ENCODE measurements around the gene CBARP. TPM values are rescaled to one million over a fixed set of nuclear protein-coding genes. Genes with fewer than 3 reads are reported as not detected.

CBARP gene
- total RNA-seq, 6 experiments from 2014 or later, result 0.15 to 0.62 (median 0.31) TPM

GRCh38 chr19:1216756-1217155 lies 21.0 kb downstream of the CBARP start:
- TF ChIP-seq POLR2A (IDR thresholded peaks at IDR 0.05), result no peak
- no peak for TF ChIP-seq CTCF (IDR thresholded peaks at IDR 0.05)
- intact Hi-C loops (cut with DNase I), result no loop called here
- no peak overlapping the region for H3K27ac ChIP-seq
- H3K36me3 ChIP-seq, result peaks cover 0 to 15% (median under 1%) of the 10 kb centered on the region in 4 donors
- no peaks in the 10 kb centered on the region for H3K9me3 ChIP-seq
- 84% methylated on average over 5 of the region's 12 CpGs for WGBS (ENCODE audit: insufficient coverage, low coverage, low lambda C conversion rate, missing lambda C conversion rate)
- DNase-seq (no peak), ATAC-seq (no peak)
- H3K4me3 ChIP-seq, result no peak overlapping the region
- no peaks in the 10 kb centered on the region for H3K27me3 ChIP-seq
- H3K4me1 ChIP-seq, result peaks cover 0 to 34% (median 12%) of the 10 kb centered on the region in 4 donors

- intact Hi-C loops (cut with DNase I), result no loop called here
- DNase-seq, result peak in 2 of 3 donors; percentile 69 to 79
- Histone ChIP-seq H3K36me3 (peaks cover 0 to under 1% (median under 1%) of the 10 kb centered on the region in 4 donors), H3K9me3 (no peaks in the 10 kb centered on the region), H3K4me3 (no peak overlapping the region), H3K27ac (peak overlapping the region in 2 of 3 donors; percentile 68 to 77), H3K27me3 (no peaks in the 10 kb centered on the region), H3K4me1 (peaks cover 0 to 42% (median 16%) of the 10 kb centered on the region in 4 donors)
- WGBS (ENCODE audit: insufficient coverage, low coverage, low lambda C conversion rate, missing lambda C conversion rate), result 51% methylated on average over 11 of the region's 26 CpGs
- peak; percentile 45 to 62 (median 54) for ATAC-seq
- TF ChIP-seq CTCF (IDR thresholded peaks at IDR 0.05) (no peak), POLR2A (IDR thresholded peaks at IDR 0.05) (peak; percentile 19)
These were observed 22.7 kb downstream of the CBARP start for GRCh38 chr19:1214862-1215731.

- Histone ChIP-seq H3K9me3 (no peaks in the 10 kb centered on the region), H3K36me3 (peaks cover 0 to 2% (median 0%) of the 10 kb centered on the region in 4 donors), H3K27me3 (no peaks in the 10 kb centered on the region), H3K27ac (peak overlapping the region in 2 of 3 donors; percentile 68 to 77), H3K4me1 (peaks cover 0 to 42% (median 19%) of the 10 kb centered on the region in 4 donors), H3K4me3 (no peak overlapping the region)
- TF ChIP-seq POLR2A (IDR thresholded peaks at IDR 0.05), result no peak
- TF ChIP-seq CTCF (IDR thresholded peaks at IDR 0.05), result no peak
- WGBS (ENCODE audit: insufficient coverage, low coverage, low lambda C conversion rate, missing lambda C conversion rate), result 40% methylated on average over 2 of the region's 21 CpGs
- ATAC-seq (no peak), DNase-seq (peak in 2 of 3 donors; percentile 23 to 50)
- intact Hi-C loops (cut with DNase I), result no loop called here
These were observed 23.4 kb downstream of the CBARP start for GRCh38 chr19:1214299-1214861.

DNA sequence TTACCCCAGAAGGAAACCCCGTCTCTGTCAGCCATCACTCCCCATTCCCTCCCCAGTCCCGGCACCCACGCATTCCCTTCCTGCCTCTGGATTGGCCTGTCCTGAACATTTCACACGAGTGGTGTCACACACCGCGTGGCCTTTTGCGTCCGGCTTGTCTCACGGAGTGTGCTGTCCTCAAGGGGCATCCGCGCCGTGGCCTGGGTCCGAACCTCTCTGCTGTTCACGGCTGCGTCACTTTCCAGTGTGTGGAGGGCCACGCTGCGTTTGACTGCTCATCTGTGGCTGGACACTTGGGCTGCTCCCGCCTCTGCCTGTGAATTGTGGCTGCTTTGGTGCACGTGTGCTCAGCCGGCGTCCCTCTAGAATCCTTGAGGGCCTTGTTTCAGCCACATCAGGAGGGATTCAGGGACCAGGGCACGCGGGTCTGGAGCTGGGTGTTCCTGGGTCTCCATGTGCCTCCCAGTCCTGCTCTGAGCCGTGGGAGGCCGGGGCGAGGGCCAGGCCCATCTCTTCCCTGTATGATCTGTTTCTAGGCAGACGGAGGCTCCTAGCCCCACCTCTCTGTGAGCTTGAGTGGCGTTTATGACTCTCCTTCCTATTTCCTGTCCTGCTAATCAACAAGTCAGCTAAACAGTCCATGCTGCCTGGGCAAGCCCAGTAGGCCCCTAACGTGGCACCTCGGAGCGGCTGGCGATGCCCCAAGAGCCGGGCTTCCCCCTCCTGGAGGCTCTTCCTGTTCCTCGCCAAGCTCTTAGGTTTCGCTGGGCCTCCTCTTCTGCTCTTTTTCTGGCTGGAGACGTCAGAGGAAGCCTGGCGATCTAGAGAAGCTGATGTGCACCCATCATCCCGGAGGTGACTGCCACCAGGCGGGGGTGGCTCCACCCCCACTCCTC lies 24.2 kb downstream of the CBARP start:
- DNase-seq (peak in 2 of 3 donors; percentile 68 to 69), ATAC-seq (peak; percentile 39 to 63 (median 46))
- no peak for TF ChIP-seq POLR2A (IDR thresholded peaks at IDR 0.05)
- H3K27me3 ChIP-seq, result no peaks in the 10 kb centered on the region
- no peaks in the 10 kb centered on the region for H3K9me3 ChIP-seq
- H3K27ac ChIP-seq, result peak overlapping the region in 2 of 3 donors; percentile 68 to 77
- H3K4me3 ChIP-seq, result no peak overlapping the region
- intact Hi-C loops (cut with DNase I), result no loop called here
- 66% methylated on average over 29 of the region's 39 CpGs for WGBS (ENCODE audit: insufficient coverage, low coverage, low lambda C conversion rate, missing lambda C conversion rate)
- H3K36me3 ChIP-seq, result peaks cover 0 to 2% (median 0%) of the 10 kb centered on the region in 4 donors
- H3K4me1 ChIP-seq, result peaks cover 0 to 43% (median 22%) of the 10 kb centered on the region in 4 donors

All from right lobe of liver (tissue), 6 donors.